ENCODE data around the gene GAREM1. TPM values are rescaled to one million over a fixed set of nuclear protein-coding genes. Genes with fewer than 3 reads are reported as not detected.

Gene GAREM1
- total RNA-seq, 1 donor from 2014 or later: 9.0 TPM

DNA sequence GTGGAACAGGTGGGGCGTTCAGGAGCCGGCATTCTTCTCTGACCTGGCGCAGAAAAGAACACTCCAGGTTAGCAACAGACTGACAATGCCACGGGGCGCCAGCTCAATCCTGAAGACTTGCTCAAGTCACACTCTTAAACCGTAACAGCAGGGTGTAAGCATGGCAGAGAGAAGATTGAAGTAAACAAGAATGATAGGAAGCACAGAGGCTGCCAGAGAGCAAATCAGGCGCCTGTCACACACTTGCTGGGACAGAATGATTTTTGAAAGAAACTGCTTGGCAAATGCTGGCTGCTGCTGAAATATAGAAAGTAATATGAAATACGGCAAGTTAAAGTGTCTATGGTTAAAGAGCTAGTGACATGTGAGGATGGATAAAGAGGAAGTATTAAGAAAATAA lies 200.3 kb downstream of the GAREM1 start:
- Mint-ChIP-seq H3K4me3 (ENCODE audit: unreplicated experiment) (no peak overlapping the region), H3K27me3 (ENCODE audit: low read depth, unreplicated experiment) (no peaks in the 10 kb centered on the region), H3K36me3 (ENCODE audit: low read depth, unreplicated experiment) (peaks cover 3% of the 10 kb centered on the region), H3K4me1 (ENCODE audit: low read depth, unreplicated experiment) (no peaks in the 10 kb centered on the region), H3K27ac (ENCODE audit: unreplicated experiment) (no peak overlapping the region), H3K9me3 (ENCODE audit: unreplicated experiment) (no peaks in the 10 kb centered on the region)
- TF ChIP-seq CTCF (IDR thresholded peaks at IDR 0.05; ENCODE audit: insufficient read depth, low read depth, low read length) (no peak), EZH2 (IDR thresholded peaks at IDR 0.05; ENCODE audit: insufficient read depth, low read length) (no peak)
- no peaks in the 10 kb centered on the region for H3K9me3 ChIP-seq (ENCODE audit: insufficient read depth, low read depth, low read length)
- no peak for FAIRE-seq
- H3K4me2 ChIP-seq (ENCODE audit: low read length): no peak overlapping the region
- no peaks in the 10 kb centered on the region for H3K36me3 ChIP-seq (ENCODE audit: insufficient read depth, low read length)
- H2AFZ ChIP-seq (ENCODE audit: low read depth, low read length): no peak overlapping the region
- H3K9ac ChIP-seq (ENCODE audit: low read length): no peak overlapping the region
- no peak for DNase-seq (ENCODE audit: low read depth)
- H3K4me1 ChIP-seq (ENCODE audit: insufficient read depth, low read length): no peaks in the 10 kb centered on the region
- no peaks in the 10 kb centered on the region for H3K27me3 ChIP-seq (ENCODE audit: insufficient read depth, low read length)
- no peak overlapping the region for H3K4me3 ChIP-seq (ENCODE audit: insufficient read depth, low read depth, low read length)
- no peak overlapping the region for H3K27ac ChIP-seq (ENCODE audit: low read depth, low read length)
- H4K20me1 ChIP-seq (ENCODE audit: insufficient read depth, low read length): no peaks in the 10 kb centered on the region
- H3K79me2 ChIP-seq (ENCODE audit: insufficient read depth, low read length): no peaks in the 10 kb centered on the region

DNA sequence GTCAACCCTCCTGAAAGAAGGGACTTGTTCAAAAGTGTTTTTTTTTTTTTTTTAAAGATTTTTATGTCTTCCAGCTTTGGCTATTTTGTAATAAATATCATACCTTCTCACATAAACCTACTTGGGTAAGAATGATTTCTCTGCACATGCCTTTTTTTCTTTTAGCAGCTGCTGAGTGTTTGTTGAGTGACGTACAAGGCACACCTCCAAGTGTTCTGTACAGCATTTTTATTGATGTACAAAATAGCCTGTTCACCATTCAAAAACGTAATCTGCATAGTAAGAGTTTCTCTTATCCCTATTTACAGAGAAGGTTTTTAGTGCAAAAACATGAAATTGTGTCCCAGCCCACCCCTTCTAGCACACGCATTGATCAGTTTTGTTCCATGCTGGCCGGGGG lies 203.2 kb downstream of the GAREM1 start:
- no peaks in the 10 kb centered on the region for H3K27me3 ChIP-seq (ENCODE audit: insufficient read depth, low read length)
- no peak overlapping the region for H3K9ac ChIP-seq (ENCODE audit: low read length)
- H2AFZ ChIP-seq (ENCODE audit: low read depth, low read length): no peak overlapping the region
- H3K4me3 ChIP-seq (ENCODE audit: insufficient read depth, low read depth, low read length): no peak overlapping the region
- no peak overlapping the region for H3K27ac ChIP-seq (ENCODE audit: low read depth, low read length)
- H3K9me3 ChIP-seq (ENCODE audit: insufficient read depth, low read depth, low read length): no peaks in the 10 kb centered on the region
- H3K79me2 ChIP-seq (ENCODE audit: insufficient read depth, low read length): no peaks in the 10 kb centered on the region
- no peaks in the 10 kb centered on the region for H3K36me3 ChIP-seq (ENCODE audit: insufficient read depth, low read length)
- no peaks in the 10 kb centered on the region for H3K4me1 Mint-ChIP-seq (ENCODE audit: low read depth, unreplicated experiment)
- H3K4me1 ChIP-seq (ENCODE audit: insufficient read depth, low read length): no peaks in the 10 kb centered on the region
- H3K9me3 Mint-ChIP-seq (ENCODE audit: unreplicated experiment): no peaks in the 10 kb centered on the region
- FAIRE-seq: no peak
- H3K27ac Mint-ChIP-seq (ENCODE audit: unreplicated experiment): no peak overlapping the region
- no peaks in the 10 kb centered on the region for H3K27me3 Mint-ChIP-seq (ENCODE audit: low read depth, unreplicated experiment)
- H3K36me3 Mint-ChIP-seq (ENCODE audit: low read depth, unreplicated experiment): peaks cover 3% of the 10 kb centered on the region
- no peaks in the 10 kb centered on the region for H4K20me1 ChIP-seq (ENCODE audit: insufficient read depth, low read length)
- no peak overlapping the region for H3K4me3 Mint-ChIP-seq (ENCODE audit: unreplicated experiment)
- no peak overlapping the region for H3K4me2 ChIP-seq (ENCODE audit: low read length)
- TF ChIP-seq CTCF (IDR thresholded peaks at IDR 0.05; ENCODE audit: insufficient read depth, low read depth, low read length) (no peak), EZH2 (IDR thresholded peaks at IDR 0.05; ENCODE audit: insufficient read depth, low read length) (no peak)
- DNase-seq (ENCODE audit: low read depth): no peak

DNA sequence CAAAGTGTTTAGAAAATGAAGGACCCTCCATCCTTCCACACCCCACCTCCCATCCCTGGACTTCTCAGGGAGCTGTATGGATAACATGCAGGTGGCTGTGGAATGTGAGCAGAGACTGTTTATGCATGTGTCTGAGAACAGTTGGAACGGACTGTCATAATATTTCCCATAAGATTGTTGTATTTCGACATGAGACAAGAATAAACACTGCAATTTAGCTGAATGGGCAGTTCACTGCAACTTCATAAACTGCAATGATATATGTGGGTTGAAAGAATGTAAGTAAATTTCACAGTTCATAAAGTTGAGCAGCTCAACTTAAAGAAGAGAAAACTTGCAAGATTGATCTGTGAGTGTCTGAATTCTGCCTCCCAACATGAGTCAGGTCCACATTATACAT lies 206.3 kb downstream of the GAREM1 start:
- no peak overlapping the region for H3K4me3 Mint-ChIP-seq (ENCODE audit: unreplicated experiment)
- no peaks in the 10 kb centered on the region for H3K4me1 Mint-ChIP-seq (ENCODE audit: low read depth, unreplicated experiment)
- Histone ChIP-seq H3K79me2 (ENCODE audit: insufficient read depth, low read length) (no peaks in the 10 kb centered on the region), H3K4me3 (ENCODE audit: insufficient read depth, low read depth, low read length) (no peak overlapping the region), H3K27me3 (ENCODE audit: insufficient read depth, low read length) (no peaks in the 10 kb centered on the region), H2AFZ (ENCODE audit: low read depth, low read length) (no peak overlapping the region), H3K27ac (ENCODE audit: low read depth, low read length) (no peak overlapping the region), H3K4me2 (ENCODE audit: low read length) (no peak overlapping the region), H3K4me1 (ENCODE audit: insufficient read depth, low read length) (no peaks in the 10 kb centered on the region), H4K20me1 (ENCODE audit: insufficient read depth, low read length) (no peaks in the 10 kb centered on the region), H3K9me3 (ENCODE audit: insufficient read depth, low read depth, low read length) (no peaks in the 10 kb centered on the region), H3K9ac (ENCODE audit: low read length) (no peak overlapping the region), H3K36me3 (ENCODE audit: insufficient read depth, low read length) (no peaks in the 10 kb centered on the region)
- no peak overlapping the region for H3K27ac Mint-ChIP-seq (ENCODE audit: unreplicated experiment)
- no peaks in the 10 kb centered on the region for H3K27me3 Mint-ChIP-seq (ENCODE audit: low read depth, unreplicated experiment)
- H3K36me3 Mint-ChIP-seq (ENCODE audit: low read depth, unreplicated experiment): peaks cover 1% of the 10 kb centered on the region
- H3K9me3 Mint-ChIP-seq (ENCODE audit: unreplicated experiment): peaks cover 5% of the 10 kb centered on the region
- DNase-seq (ENCODE audit: low read depth) (no peak), FAIRE-seq (no peak)
- TF ChIP-seq CTCF (IDR thresholded peaks at IDR 0.05; ENCODE audit: insufficient read depth, low read depth, low read length) (no peak), EZH2 (IDR thresholded peaks at IDR 0.05; ENCODE audit: insufficient read depth, low read length) (no peak)

Measured in astrocyte (in vitro differentiated cells and primary cell).